NCI-H187 treated with DMSO at 0.1 percent for 48 hours (cell line): ENCODE results near the gene RIN3.

Source experiments
- DNase-seq: peaks from one replicate; lab custom pipeline; 2025; lab: John Stamatoyannopoulos, UW

Gene RIN3

GRCh38 chr14:92578511-92578910 lies 64.9 kb downstream of the RIN3 start:
- DNase-seq, result no peak

- DNase-seq, result no peak
Observed at GRCh38 chr14:92579244-92579936, 65.8 kb downstream of the RIN3 start.

GRCh38 chr14:92581206-92581605 lies 67.6 kb downstream of the RIN3 start:
- no peak for DNase-seq

GRCh38 chr14:92581966-92582566 lies 68.5 kb downstream of the RIN3 start:
- DNase-seq, result no peak

GRCh38 chr14:92582706-92583452 lies 69.3 kb downstream of the RIN3 start:
- DNase-seq, result no peak

GRCh38 chr14:92584220-92584619 lies 70.6 kb downstream of the RIN3 start:
- no peak for DNase-seq

GRCh38 chr14:92584816-92585215 lies 71.2 kb downstream of the RIN3 start:
- no peak for DNase-seq

GRCh38 chr14:92585981-92586937 lies 72.7 kb downstream of the RIN3 start:
- DNase-seq, result no peak

GRCh38 chr14:92586963-92587699 lies 73.5 kb downstream of the RIN3 start:
- no peak for DNase-seq

- DNase-seq, result no peak
Observed at GRCh38 chr14:92587700-92588085, 74.1 kb downstream of the RIN3 start.

- no peak for DNase-seq
Observed at GRCh38 chr14:92589213-92589852, 75.8 kb downstream of the RIN3 start.

- DNase-seq, result no peak
Observed at GRCh38 chr14:92590176-92590575, 76.6 kb downstream of the RIN3 start.

- DNase-seq, result no peak
Observed at GRCh38 chr14:92590941-92591340, 77.4 kb downstream of the RIN3 start.

- no peak for DNase-seq
Observed at GRCh38 chr14:92591346-92591745, 77.8 kb downstream of the RIN3 start.

GRCh38 chr14:92595267-92595666 lies 81.7 kb downstream of the RIN3 start:
- no peak for DNase-seq

GRCh38 chr14:92596331-92596907 lies 82.8 kb downstream of the RIN3 start:
- DNase-seq, result no peak

GRCh38 chr14:92597906-92598905 lies 84.6 kb downstream of the RIN3 start:
- no peak for DNase-seq

GRCh38 chr14:92599811-92600210 lies 86.2 kb downstream of the RIN3 start:
- DNase-seq, result no peak
